OCI-LY1 (cell line): ENCODE results near the gene SLCO4A1.
"Not testable (repeated sequence)": the region's sequence is repeated elsewhere in the genome, so short reads cannot be mapped to it uniquely, and the experiment has no call there.

ENCODE experiments used
- H2AFZ ChIP-seq: fragments of 200-600 bp; sonication (generic), shearing (Covaris generic); 2 replicates; pipeline ENCODE4 v1.6.0; 2014; ENCODE audit warnings: antibody characterized with exemption, mild to moderate bottlenecking, low read length
- H3F3A ChIP-seq: fragments of 200-600 bp; sonication (generic), shearing (Covaris generic); 2 replicates; pipeline ENCODE4 v1.6.0; 2014; ENCODE audit warnings: mild to moderate bottlenecking, antibody characterized with exemption, low read length, moderate library complexity; ENCODE audit not compliant: insufficient read depth
- H3K27ac ChIP-seq: fragments of 200-600 bp; sonication (generic); 2 replicates; pipeline ENCODE4 v1.5.1; 2014; ENCODE audit warnings: low read length, mixed run types, mild to moderate bottlenecking, low read depth; ENCODE audit not compliant: poor library complexity, severe bottlenecking
- H3K27me3 ChIP-seq: fragments of 200-600 bp; sonication (generic); 2 replicates; pipeline ENCODE4 v1.6.0; 2014; ENCODE audit warnings: antibody characterized with exemption, mild to moderate bottlenecking, low read length, moderate library complexity; ENCODE audit not compliant: insufficient read depth
- H3K36me3 ChIP-seq: fragments of 200-600 bp; sonication (generic); 2 replicates; pipeline ENCODE4 v1.6.1; 2014; ENCODE audit warnings: mild to moderate bottlenecking, antibody characterized with exemption, low read length, moderate library complexity, mixed read lengths; ENCODE audit not compliant: insufficient read depth
- H3K4me1 ChIP-seq: fragments of 200-600 bp; sonication (generic); 2 replicates; pipeline ENCODE4 v1.5.1; 2014; ENCODE audit warnings: mild to moderate bottlenecking, low read length, moderate library complexity; ENCODE audit not compliant: insufficient read depth, severe bottlenecking
- H3K4me2 ChIP-seq: fragments of 200-600 bp; sonication (generic), shearing (Covaris generic); 2 replicates; pipeline ENCODE4 v1.6.1; 2014; ENCODE audit warnings: low read length
- H3K4me3 ChIP-seq: fragments of 200-600 bp; sonication (generic); 2 replicates; pipeline ENCODE4 v1.5.1; 2014; ENCODE audit warnings: low read length, low read depth, mild to moderate bottlenecking, mixed read lengths; ENCODE audit not compliant: poor library complexity, severe bottlenecking
- H3K79me2 ChIP-seq: fragments of 200-600 bp; shearing (Covaris generic); 2 replicates; pipeline ENCODE4 v1.6.1; 2016; ENCODE audit warnings: mixed run types, low read length, mixed read lengths; ENCODE audit not compliant: insufficient read depth
- H3K9ac ChIP-seq: fragments of 200-600 bp; sonication (generic), shearing (Covaris generic); 2 replicates; pipeline ENCODE4 v1.6.1; 2014; ENCODE audit warnings: mild to moderate bottlenecking, low read length, mixed read lengths
- H3K9me2 ChIP-seq: fragments of 200-600 bp; sonication (generic), shearing (Covaris generic); 2 replicates; pipeline ENCODE4 v1.6.1; 2014; ENCODE audit warnings: low read depth, mild to moderate bottlenecking, low read length, mixed read lengths
- H3K9me3 ChIP-seq: fragments of 200-600 bp; shearing (Covaris generic); 2 replicates; pipeline ENCODE4 v1.6.1; 2014; ENCODE audit warnings: low read length, mixed read lengths
- H4K20me1 ChIP-seq: fragments of 200-600 bp; sonication (generic), shearing (Covaris generic); 2 replicates; pipeline ENCODE4 v1.6.0; 2016; ENCODE audit warnings: mild to moderate bottlenecking, low read length; ENCODE audit not compliant: insufficient read depth
- EZH2 ChIP-seq: fragments of 200-600 bp; sonication (generic), shearing (Covaris generic); IDR thresholded peaks from 2 replicates; pipeline ENCODE4 v1.8.0; 2017; ENCODE audit warnings: borderline replicate concordance, mixed run types, mild to moderate bottlenecking, antibody characterized with exemption, low read length, moderate library complexity, mixed read lengths
- TF ChIP-seq, protein P1 (sequence below): fragments of 200-600 bp; sonication (generic), shearing (Covaris generic); IDR thresholded peaks from 2 replicates; pipeline ENCODE4 v1.5.1; 2017; ENCODE audit warnings: mild to moderate bottlenecking, antibody characterized with exemption, low read length, moderate library complexity, mixed read lengths

The SLCO4A1 gene

DNA sequence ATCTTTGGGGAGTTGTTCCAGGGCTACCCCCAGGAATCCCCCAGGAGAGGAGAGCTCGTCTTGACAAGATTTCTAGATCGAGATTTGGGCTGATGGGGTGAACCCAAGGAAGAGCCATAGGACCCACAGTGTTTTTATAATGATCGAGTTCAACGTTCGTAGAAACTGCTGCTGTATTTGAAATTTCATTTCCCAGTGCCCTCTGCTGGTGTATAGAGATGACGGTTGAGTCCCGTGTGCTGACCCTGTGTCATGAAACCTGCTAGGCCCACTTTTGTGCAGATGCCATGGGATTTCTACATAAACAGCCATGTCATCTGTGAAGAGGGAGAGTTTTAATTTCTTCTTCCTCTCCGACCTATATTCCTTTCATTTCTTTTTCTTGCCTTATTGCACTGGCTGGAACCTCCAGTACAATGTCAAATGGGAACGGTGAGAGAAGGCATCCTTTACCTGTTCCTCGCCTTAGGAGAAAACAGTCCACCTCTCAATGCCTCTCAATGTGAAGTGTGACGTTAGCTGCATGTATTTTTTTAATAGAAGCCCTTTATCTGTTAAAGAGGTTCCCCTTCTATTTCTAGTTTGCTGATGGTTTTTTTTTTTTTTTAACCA lies 37.8 kb downstream of the SLCO4A1 start:
- H3K9me3 ChIP-seq = no peaks in the 10 kb centered on the region
- no peaks in the 10 kb centered on the region for H3K9me2 ChIP-seq
- TF ChIP-seq EZH2 = no peak
- TF ChIP-seq, protein P1, sequence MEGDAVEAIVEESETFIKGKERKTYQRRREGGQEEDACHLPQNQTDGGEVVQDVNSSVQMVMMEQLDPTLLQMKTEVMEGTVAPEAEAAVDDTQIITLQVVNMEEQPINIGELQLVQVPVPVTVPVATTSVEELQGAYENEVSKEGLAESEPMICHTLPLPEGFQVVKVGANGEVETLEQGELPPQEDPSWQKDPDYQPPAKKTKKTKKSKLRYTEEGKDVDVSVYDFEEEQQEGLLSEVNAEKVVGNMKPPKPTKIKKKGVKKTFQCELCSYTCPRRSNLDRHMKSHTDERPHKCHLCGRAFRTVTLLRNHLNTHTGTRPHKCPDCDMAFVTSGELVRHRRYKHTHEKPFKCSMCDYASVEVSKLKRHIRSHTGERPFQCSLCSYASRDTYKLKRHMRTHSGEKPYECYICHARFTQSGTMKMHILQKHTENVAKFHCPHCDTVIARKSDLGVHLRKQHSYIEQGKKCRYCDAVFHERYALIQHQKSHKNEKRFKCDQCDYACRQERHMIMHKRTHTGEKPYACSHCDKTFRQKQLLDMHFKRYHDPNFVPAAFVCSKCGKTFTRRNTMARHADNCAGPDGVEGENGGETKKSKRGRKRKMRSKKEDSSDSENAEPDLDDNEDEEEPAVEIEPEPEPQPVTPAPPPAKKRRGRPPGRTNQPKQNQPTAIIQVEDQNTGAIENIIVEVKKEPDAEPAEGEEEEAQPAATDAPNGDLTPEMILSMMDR = peak; percentile 38; the same call in 1 of the 2 replicates
- no peaks in the 10 kb centered on the region for H4K20me1 ChIP-seq
- H3K27ac ChIP-seq = no peak overlapping the region
- no peak overlapping the region for H3K4me3 ChIP-seq
- H3K4me1 ChIP-seq = no peaks in the 10 kb centered on the region
- no peaks in the 10 kb centered on the region for H3F3A ChIP-seq
- no peak overlapping the region for H2AFZ ChIP-seq
- H3K36me3 ChIP-seq = no peaks in the 10 kb centered on the region
- no peaks in the 10 kb centered on the region for H3K79me2 ChIP-seq
- H3K9ac ChIP-seq = no peak overlapping the region
- no peak overlapping the region for H3K4me2 ChIP-seq
- peaks cover 21% of the 10 kb centered on the region for H3K27me3 ChIP-seq

DNA sequence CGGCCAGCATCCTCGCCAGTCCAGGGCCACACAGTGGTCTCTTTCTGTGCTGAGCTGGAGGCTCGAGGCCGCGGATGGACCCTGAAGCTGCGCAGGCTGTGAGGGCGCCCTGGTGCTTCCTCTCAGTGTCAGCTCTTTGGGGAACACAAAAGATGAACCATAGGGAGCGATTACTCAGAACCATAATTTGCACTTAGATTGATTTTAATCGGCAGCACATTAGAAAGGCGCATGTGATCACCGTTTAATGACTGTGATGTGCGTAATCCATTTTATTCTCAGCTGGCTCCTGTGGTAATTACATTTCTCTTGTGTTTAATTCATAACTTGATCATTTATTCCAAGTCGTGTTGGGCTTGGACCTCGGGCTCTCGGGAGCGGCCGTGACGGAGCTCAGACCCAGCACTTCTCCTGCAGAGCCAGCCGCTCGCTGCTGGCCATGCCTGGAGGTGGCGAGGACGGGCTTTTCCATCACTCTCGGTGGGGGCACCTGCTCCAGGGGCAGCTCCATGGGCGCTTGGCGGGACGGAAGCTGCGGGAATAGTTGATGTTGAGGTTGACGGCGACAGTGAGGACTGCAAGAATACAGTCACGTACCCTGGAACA lies 40.7 kb downstream of the SLCO4A1 start:
- Histone ChIP-seq H3K36me3 (no peaks in the 10 kb centered on the region), H2AFZ (no peak overlapping the region), H3K4me3 (no peak overlapping the region), H3K4me2 (no peak overlapping the region), H3K9me3 (no peaks in the 10 kb centered on the region), H3K9me2 (no peaks in the 10 kb centered on the region), H3K27ac (no peak overlapping the region), H3K79me2 (no peaks in the 10 kb centered on the region), H3K9ac (no peak overlapping the region), H3F3A (no peaks in the 10 kb centered on the region), H3K27me3 (peaks cover 8% of the 10 kb centered on the region), H3K4me1 (no peaks in the 10 kb centered on the region), H4K20me1 (no peaks in the 10 kb centered on the region)
- TF ChIP-seq EZH2 = no peak
- TF ChIP-seq, protein P1 = no peak

DNA sequence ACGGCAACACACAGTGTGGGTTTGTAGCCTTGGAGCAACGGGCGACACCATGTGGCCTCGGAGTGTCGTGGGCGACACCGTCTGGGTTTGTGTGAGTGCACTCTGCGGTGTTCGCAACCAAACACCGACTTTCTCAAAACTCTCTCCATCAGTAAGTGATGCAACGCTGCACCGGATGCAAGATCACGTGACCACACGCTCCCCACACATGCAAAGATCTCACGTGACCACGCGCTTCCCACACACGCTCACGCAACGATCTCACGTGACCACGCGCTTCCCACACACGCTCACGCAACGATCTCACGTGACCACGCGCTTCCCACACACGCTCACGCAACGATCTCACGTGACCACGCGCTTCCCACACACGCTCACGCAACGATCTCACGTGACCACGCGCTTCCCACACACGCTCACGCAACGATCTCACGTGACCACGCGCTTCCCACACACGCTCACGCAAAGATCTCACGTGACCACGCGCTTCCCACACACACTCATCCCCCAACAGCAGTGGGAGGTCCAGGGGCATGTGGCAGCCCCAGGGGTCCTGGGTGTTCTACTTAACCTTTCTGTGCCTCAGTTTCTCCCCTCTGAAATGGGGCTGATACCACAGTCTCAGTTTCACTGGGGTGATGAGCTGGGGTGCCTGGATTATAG lies 41.5 kb downstream of the SLCO4A1 start:
- not testable (repeated sequence) for H3K9me3 ChIP-seq, H3K27ac ChIP-seq, H3F3A ChIP-seq, H3K79me2 ChIP-seq, H3K9me2 ChIP-seq, H3K4me3 ChIP-seq, H3K9ac ChIP-seq, H3K4me1 ChIP-seq, H4K20me1 ChIP-seq, H2AFZ ChIP-seq, H3K4me2 ChIP-seq, H3K36me3 ChIP-seq
- H3K27me3 ChIP-seq = peaks cover 11% of the 10 kb centered on the region
